HepG2 (cell line): Measurements from ENCODE around the gene PEMT. TPM values are rescaled to one million over a fixed set of nuclear protein-coding genes. Genes with fewer than 3 reads are reported as not detected.

Experiments
- ARNTL ChIP-seq: sonication (generic); formaldehyde crosslinking; IDR thresholded peaks from 2 replicates; pipeline ENCODE4 v1.4.0; 2020; ENCODE audit warnings: mild to moderate bottlenecking, missing genetic modification reagents
- HOXD1 ChIP-seq: sonication (generic); formaldehyde crosslinking; IDR thresholded peaks from 2 replicates; pipeline ENCODE4 v1.5.0; 2020; ENCODE audit warnings: missing genetic modification reagents
- KDM4B ChIP-seq: sonication (generic); formaldehyde crosslinking; IDR thresholded peaks from 2 replicates; pipeline ENCODE4 v1.4.0; 2020; ENCODE audit warnings: missing genetic modification reagents
- MTF1 ChIP-seq: sonication (generic); formaldehyde crosslinking; IDR thresholded peaks from 2 replicates; pipeline ENCODE4 v1.5.0; 2020; ENCODE audit warnings: missing genetic modification reagents
- PCBP2 ChIP-seq: fragments of 200-400 bp; formaldehyde crosslinking; optimal IDR thresholded peaks from 2 replicates; pipeline ENCODE3; 2018; ENCODE audit warnings: low read length, low read depth; ENCODE audit not compliant: poor library complexity, severe bottlenecking
- ZNF234 ChIP-seq: sonication (generic); formaldehyde crosslinking; conservative IDR thresholded peaks from 2 replicates; pipeline ENCODE4 v1.5.1; 2020; ENCODE audit warnings: mild to moderate bottlenecking, missing genetic modification reagents
- ZNF460 ChIP-seq: sonication (generic); formaldehyde crosslinking; IDR thresholded peaks from 2 replicates; pipeline ENCODE4 v1.5.1; 2020; ENCODE audit warnings: missing genetic modification reagents, mild to moderate bottlenecking, borderline replicate concordance
- ZNF484 ChIP-seq: sonication (generic); formaldehyde crosslinking; IDR thresholded peaks from 2 replicates; pipeline ENCODE4 v1.5.1; 2020; ENCODE audit warnings: mild to moderate bottlenecking, low read depth, missing genetic modification reagents, borderline replicate concordance
- ZNF772 ChIP-seq: sonication (generic); formaldehyde crosslinking; IDR thresholded peaks from 2 replicates; pipeline ENCODE4 v1.5.0; 2020; ENCODE audit warnings: mild to moderate bottlenecking, missing genetic modification reagents
- polyA plus RNA-seq, 8 experiments: library from polyadenylated mRNA; depleted of rRNA in 3 of 8; stranded (reverse) in 7 of 8; unstranded in 1 of 8; fragments of >200 nt; fragmentation: Illumina TruSeq in 4 of 8; extraction: Trizol in 4 of 8; gene quantifications; 2 replicates each; pipeline versions ENCODE4 v1.2.1 to v1.2.3, GENCODE V29; 2011 to 2016; ENCODE audit warnings: low read depth in 4 of 8, missing spikeins in 1 of 8, mixed read lengths in 1 of 8; ENCODE audit not compliant: insufficient read depth in 1 of 8
- total RNA-seq, 5 experiments: library from RNA; depleted of rRNA; stranded (reverse); fragments of >200 nt; fragmentation: Illumina TruSeq; extraction: Trizol; gene quantifications; 2 replicates each; pipeline ENCODE4 v1.2.3, GENCODE V29; 2016; ENCODE audit warnings: low read depth in 1 of 5
- TF ChIP-seq, protein P1 (sequence below): sonication (generic); formaldehyde crosslinking; IDR thresholded peaks from 2 replicates; pipeline ENCODE4 v1.8.1; 2023; ENCODE audit warnings: mild to moderate bottlenecking, inconsistent platforms, moderate library complexity, missing genetic modification reagents, borderline replicate concordance
- TF ChIP-seq, protein P2 (sequence below): sonication (generic); formaldehyde crosslinking; IDR thresholded peaks from 2 replicates; pipeline ENCODE4 v1.4.0; 2020; ENCODE audit warnings: missing genetic modification reagents
- TF ChIP-seq, protein P3 (sequence below): sonication (generic); formaldehyde crosslinking; IDR thresholded peaks from 2 replicates; pipeline ENCODE4 v1.5.1; 2020; ENCODE audit warnings: mild to moderate bottlenecking, missing genetic modification reagents, moderate library complexity
- TF ChIP-seq, protein P4 (sequence below): sonication (generic); formaldehyde crosslinking; IDR thresholded peaks from 2 replicates; pipeline ENCODE4 v1.9.0; 2021; ENCODE audit warnings: missing genetic modification reagents, borderline replicate concordance

PEMT gene
- total and polyA plus RNA-seq, 2 of the 13 experiments (the other 11 are each of a cell fraction or from before 2014, with no cell fraction given) = 31.7 to 43.6 TPM

DNA sequence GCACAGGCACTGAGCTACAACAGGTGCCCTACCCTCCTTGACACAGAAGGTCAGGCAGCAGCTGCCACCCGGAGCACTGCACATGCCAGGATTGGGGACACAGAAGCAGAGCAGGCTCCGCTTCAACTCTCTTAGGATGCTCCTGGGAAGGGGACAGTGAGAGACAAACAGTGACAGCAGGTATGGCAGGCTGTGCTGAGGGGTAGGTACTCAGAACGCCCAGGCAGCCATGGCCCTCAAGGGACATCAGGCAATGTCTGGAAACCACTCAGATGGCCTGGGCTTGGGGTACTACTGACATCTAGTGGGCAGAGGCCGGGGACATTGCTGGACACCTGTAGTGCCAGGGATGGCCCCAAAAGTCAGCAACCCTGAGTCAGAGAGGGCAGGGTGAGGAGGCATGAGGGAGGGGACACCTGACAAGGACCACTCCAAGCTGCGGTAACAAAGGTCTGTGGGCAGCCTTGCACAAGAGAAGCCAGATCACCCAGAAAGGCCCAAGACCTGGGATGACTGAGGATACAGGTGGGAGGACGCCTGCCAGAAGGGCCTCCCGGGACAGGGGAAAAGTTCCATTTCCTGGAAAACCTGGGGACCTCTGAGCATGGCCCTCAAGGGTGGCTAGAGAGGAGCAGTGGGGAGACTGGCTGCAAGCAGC lies 21.2 kb downstream of the PEMT start (continued):
- TF ChIP-seq MTF1 (CRISPR knock-in tag) (no peak), ZNF484 (CRISPR knock-in tag) (no peak), PCBP2 (no peak), ZNF460 (CRISPR knock-in tag) (no peak), HOXD1 (CRISPR knock-in tag) (no peak), ZNF772 (CRISPR knock-in tag) (no peak), KDM4B (CRISPR knock-in tag) (peak; percentile 56; the same call in 1 of the 2 replicates), ZNF234 (CRISPR knock-in tag) (no peak), ARNTL (CRISPR knock-in tag) (no peak)
- TF ChIP-seq, protein P1, sequence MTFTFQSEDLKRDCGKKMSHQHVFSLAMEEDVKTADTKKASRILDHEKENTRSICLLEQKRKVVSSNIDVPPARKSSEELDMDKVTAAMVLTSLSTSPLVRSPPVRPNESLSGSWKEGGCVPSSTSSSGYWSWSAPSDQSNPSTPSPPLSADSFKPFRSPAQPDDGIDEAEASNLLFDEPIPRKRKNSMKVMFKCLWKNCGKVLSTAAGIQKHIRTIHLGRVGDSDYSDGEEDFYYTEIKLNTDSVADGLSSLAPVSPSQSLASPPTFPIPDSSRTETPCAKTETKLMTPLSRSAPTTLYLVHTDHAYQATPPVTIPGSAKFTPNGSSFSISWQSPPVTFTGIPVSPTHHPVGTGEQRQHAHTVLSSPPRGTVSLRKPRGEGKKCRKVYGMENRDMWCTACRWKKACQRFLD (CRISPR knock-in tag) = no peak
- TF ChIP-seq, protein P2, sequence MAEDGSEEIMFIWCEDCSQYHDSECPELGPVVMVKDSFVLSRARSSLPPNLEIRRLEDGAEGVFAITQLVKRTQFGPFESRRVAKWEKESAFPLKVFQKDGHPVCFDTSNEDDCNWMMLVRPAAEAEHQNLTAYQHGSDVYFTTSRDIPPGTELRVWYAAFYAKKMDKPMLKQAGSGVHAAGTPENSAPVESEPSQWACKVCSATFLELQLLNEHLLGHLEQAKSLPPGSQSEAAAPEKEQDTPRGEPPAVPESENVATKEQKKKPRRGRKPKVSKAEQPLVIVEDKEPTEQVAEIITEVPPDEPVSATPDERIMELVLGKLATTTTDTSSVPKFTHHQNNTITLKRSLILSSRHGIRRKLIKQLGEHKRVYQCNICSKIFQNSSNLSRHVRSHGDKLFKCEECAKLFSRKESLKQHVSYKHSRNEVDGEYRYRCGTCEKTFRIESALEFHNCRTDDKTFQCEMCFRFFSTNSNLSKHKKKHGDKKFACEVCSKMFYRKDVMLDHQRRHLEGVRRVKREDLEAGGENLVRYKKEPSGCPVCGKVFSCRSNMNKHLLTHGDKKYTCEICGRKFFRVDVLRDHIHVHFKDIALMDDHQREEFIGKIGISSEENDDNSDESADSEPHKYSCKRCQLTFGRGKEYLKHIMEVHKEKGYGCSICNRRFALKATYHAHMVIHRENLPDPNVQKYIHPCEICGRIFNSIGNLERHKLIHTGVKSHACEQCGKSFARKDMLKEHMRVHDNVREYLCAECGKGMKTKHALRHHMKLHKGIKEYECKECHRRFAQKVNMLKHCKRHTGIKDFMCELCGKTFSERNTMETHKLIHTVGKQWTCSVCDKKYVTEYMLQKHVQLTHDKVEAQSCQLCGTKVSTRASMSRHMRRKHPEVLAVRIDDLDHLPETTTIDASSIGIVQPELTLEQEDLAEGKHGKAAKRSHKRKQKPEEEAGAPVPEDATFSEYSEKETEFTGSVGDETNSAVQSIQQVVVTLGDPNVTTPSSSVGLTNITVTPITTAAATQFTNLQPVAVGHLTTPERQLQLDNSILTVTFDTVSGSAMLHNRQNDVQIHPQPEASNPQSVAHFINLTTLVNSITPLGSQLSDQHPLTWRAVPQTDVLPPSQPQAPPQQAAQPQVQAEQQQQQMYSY (CRISPR knock-in tag) = no peak
- TF ChIP-seq, protein P3, sequence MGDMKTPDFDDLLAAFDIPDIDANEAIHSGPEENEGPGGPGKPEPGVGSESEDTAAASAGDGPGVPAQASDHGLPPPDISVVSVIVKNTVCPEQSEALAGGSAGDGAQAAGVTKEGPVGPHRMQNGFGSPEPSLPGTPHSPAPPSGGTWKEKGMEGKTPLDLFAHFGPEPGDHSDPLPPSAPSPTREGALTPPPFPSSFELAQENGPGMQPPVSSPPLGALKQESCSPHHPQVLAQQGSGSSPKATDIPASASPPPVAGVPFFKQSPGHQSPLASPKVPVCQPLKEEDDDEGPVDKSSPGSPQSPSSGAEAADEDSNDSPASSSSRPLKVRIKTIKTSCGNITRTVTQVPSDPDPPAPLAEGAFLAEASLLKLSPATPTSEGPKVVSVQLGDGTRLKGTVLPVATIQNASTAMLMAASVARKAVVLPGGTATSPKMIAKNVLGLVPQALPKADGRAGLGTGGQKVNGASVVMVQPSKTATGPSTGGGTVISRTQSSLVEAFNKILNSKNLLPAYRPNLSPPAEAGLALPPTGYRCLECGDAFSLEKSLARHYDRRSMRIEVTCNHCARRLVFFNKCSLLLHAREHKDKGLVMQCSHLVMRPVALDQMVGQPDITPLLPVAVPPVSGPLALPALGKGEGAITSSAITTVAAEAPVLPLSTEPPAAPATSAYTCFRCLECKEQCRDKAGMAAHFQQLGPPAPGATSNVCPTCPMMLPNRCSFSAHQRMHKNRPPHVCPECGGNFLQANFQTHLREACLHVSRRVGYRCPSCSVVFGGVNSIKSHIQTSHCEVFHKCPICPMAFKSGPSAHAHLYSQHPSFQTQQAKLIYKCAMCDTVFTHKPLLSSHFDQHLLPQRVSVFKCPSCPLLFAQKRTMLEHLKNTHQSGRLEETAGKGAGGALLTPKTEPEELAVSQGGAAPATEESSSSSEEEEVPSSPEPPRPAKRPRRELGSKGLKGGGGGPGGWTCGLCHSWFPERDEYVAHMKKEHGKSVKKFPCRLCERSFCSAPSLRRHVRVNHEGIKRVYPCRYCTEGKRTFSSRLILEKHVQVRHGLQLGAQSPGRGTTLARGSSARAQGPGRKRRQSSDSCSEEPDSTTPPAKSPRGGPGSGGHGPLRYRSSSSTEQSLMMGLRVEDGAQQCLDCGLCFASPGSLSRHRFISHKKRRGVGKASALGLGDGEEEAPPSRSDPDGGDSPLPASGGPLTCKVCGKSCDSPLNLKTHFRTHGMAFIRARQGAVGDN (CRISPR knock-in tag) = no peak; the same call in 1 of the 2 replicates
- TF ChIP-seq, protein P4, sequence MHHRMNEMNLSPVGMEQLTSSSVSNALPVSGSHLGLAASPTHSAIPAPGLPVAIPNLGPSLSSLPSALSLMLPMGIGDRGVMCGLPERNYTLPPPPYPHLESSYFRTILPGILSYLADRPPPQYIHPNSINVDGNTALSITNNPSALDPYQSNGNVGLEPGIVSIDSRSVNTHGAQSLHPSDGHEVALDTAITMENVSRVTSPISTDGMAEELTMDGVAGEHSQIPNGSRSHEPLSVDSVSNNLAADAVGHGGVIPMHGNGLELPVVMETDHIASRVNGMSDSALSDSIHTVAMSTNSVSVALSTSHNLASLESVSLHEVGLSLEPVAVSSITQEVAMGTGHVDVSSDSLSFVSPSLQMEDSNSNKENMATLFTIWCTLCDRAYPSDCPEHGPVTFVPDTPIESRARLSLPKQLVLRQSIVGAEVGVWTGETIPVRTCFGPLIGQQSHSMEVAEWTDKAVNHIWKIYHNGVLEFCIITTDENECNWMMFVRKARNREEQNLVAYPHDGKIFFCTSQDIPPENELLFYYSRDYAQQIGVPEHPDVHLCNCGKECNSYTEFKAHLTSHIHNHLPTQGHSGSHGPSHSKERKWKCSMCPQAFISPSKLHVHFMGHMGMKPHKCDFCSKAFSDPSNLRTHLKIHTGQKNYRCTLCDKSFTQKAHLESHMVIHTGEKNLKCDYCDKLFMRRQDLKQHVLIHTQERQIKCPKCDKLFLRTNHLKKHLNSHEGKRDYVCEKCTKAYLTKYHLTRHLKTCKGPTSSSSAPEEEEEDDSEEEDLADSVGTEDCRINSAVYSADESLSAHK (CRISPR knock-in tag) = no peak
